Neural crest cell (in vitro differentiated cells): ENCODE data around the gene PAQR5. TPM values are rescaled to one million over a fixed set of nuclear protein-coding genes. Genes with fewer than 3 reads are reported as not detected.
A peak's percentile ranks its signal among the peaks of the same experiment; 100 is the strongest.
"Not testable (repeated sequence)": the region's sequence is repeated elsewhere in the genome, so short reads cannot be mapped to it uniquely, and the experiment has no call there.

Experiments used
- DNase-seq: peaks from one replicate; pipeline ENCODE4 v3.0.0; 2021; ENCODE audit warnings: low read depth, mixed read lengths, low spot score
- H3K27ac Mint-ChIP-seq: one replicate; pipeline ENCODE4 v1.8.0; 2021; ENCODE audit warnings: mild to moderate bottlenecking, mixed read lengths; ENCODE audit not compliant: unreplicated experiment
- H3K27me3 Mint-ChIP-seq: 2 replicates; pipeline ENCODE4 v1.8.0; 2021; ENCODE audit warnings: low read depth, mild to moderate bottlenecking, mixed read lengths
- H3K36me3 Mint-ChIP-seq: 2 replicates; pipeline ENCODE4 v1.8.0; 2021; ENCODE audit warnings: low read depth, mild to moderate bottlenecking, mixed read lengths
- H3K4me1 Mint-ChIP-seq: 2 replicates; pipeline ENCODE4 v1.8.0; 2021; ENCODE audit warnings: mixed read lengths
- H3K4me3 Mint-ChIP-seq: one replicate; pipeline ENCODE4 v1.8.0; 2021; ENCODE audit warnings: mild to moderate bottlenecking, mixed read lengths
- H3K9me3 Mint-ChIP-seq: 2 replicates; pipeline ENCODE4 v1.8.0; 2021; ENCODE audit warnings: mixed read lengths
- CTCF ChIP-seq: fragments of 200-600 bp; sonication (generic); conservative IDR thresholded peaks from 2 replicates; pipeline ENCODE4 v1.5.0; 2021; ENCODE audit warnings: antibody characterized with exemption, mild to moderate bottlenecking
- total RNA-seq: library from RNA; stranded (reverse); gene quantifications from 2 replicates; pipeline ENCODE4 v1.2.1, GENCODE V29; 2021

PAQR5 gene
- total RNA-seq, 1 donor from 2014 or later: 0.21 TPM

- H3K4me3 Mint-ChIP-seq: no peak overlapping the region
- H3K27me3 Mint-ChIP-seq: peaks cover 73% of the 10 kb centered on the region
- TF ChIP-seq CTCF: no peak
- H3K9me3 Mint-ChIP-seq: no peaks in the 10 kb centered on the region
- no peak overlapping the region for H3K27ac Mint-ChIP-seq
- DNase-seq: no peak
- H3K4me1 Mint-ChIP-seq: no peaks in the 10 kb centered on the region
- H3K36me3 Mint-ChIP-seq: no peaks in the 10 kb centered on the region
Measured at GRCh38 chr15:69296606-69297005, 2.1 kb upstream of the PAQR5 start.

GRCh38 chr15:69297642-69298353 lies 914 bp upstream of the PAQR5 start:
- H3K27ac Mint-ChIP-seq: no peak overlapping the region
- no peak for DNase-seq
- no peaks in the 10 kb centered on the region for H3K4me1 Mint-ChIP-seq
- H3K36me3 Mint-ChIP-seq: no peaks in the 10 kb centered on the region
- peak overlapping the region; percentile 53 for H3K4me3 Mint-ChIP-seq
- no peak for TF ChIP-seq CTCF
- peaks cover 82% of the 10 kb centered on the region for H3K27me3 Mint-ChIP-seq
- no peaks in the 10 kb centered on the region for H3K9me3 Mint-ChIP-seq

- peak overlapping the region; percentile 49 for H3K4me3 Mint-ChIP-seq
- no peaks in the 10 kb centered on the region for H3K4me1 Mint-ChIP-seq
- peaks cover 80% of the 10 kb centered on the region for H3K27me3 Mint-ChIP-seq
- no peak for DNase-seq
- no peaks in the 10 kb centered on the region for H3K9me3 Mint-ChIP-seq
- H3K36me3 Mint-ChIP-seq: no peaks in the 10 kb centered on the region
- no peak overlapping the region for H3K27ac Mint-ChIP-seq
- TF ChIP-seq CTCF: no peak
Measured at GRCh38 chr15:69298354-69298696, 387 bp upstream of the PAQR5 start.

GRCh38 chr15:69299451-69299886 lies 757 bp downstream of the PAQR5 start:
- Mint-ChIP-seq H3K27ac (no peak overlapping the region), H3K9me3 (no peaks in the 10 kb centered on the region), H3K36me3 (no peaks in the 10 kb centered on the region), H3K4me3 (no peak overlapping the region), H3K27me3 (peaks cover 80% of the 10 kb centered on the region), H3K4me1 (no peaks in the 10 kb centered on the region)
- TF ChIP-seq CTCF: no peak
- no peak for DNase-seq

- Mint-ChIP-seq H3K36me3 (no peaks in the 10 kb centered on the region), H3K4me1 (no peaks in the 10 kb centered on the region), H3K27me3 (peaks cover 78% of the 10 kb centered on the region), H3K9me3 (no peaks in the 10 kb centered on the region), H3K27ac (no peak overlapping the region), H3K4me3 (no peak overlapping the region)
- no peak for TF ChIP-seq CTCF
- no peak for DNase-seq
Measured at GRCh38 chr15:69299943-69300588, 1.4 kb downstream of the PAQR5 start.

GRCh38 chr15:69301101-69301500 lies 2.4 kb downstream of the PAQR5 start:
- not testable (repeated sequence) for H3K4me1 Mint-ChIP-seq, H3K4me3 Mint-ChIP-seq, H3K9me3 Mint-ChIP-seq, H3K36me3 Mint-ChIP-seq, DNase-seq, H3K27ac Mint-ChIP-seq
- peaks cover 69% of the 10 kb centered on the region for H3K27me3 Mint-ChIP-seq

- not testable (repeated sequence) for H3K4me1 Mint-ChIP-seq, H3K27ac Mint-ChIP-seq, H3K9me3 Mint-ChIP-seq, H3K36me3 Mint-ChIP-seq, H3K4me3 Mint-ChIP-seq, DNase-seq
- peaks cover 65% of the 10 kb centered on the region for H3K27me3 Mint-ChIP-seq
Measured at GRCh38 chr15:69302087-69302486, 3.4 kb downstream of the PAQR5 start.
